Stimulated activated memory B cell treated with anti-CD40 and anti-IgM and Interleukin-4, amounts not matched to agents 10 μg/mL and 1 μg/mL and 100 μg/mL, for 72 hours (primary cell): ENCODE results near the gene CLIC1.
A peak's percentile ranks its signal among the peaks of the same experiment; 100 is the strongest.
"Not testable (repeated sequence)": the region's sequence is repeated elsewhere in the genome, so short reads cannot be mapped to it uniquely, and the experiment has no call there.

Source experiments
- ATAC-seq: fragments of 150-1000 bp; cut with Tn5 transposase; 2 replicates; pipeline ENCODE4 v1.10.0; 2021
- H3K27ac Mint-ChIP-seq: one replicate; pipeline ENCODE4 v1.8.0; 2022; ENCODE audit warnings: mild to moderate bottlenecking, mixed read lengths
- H3K27me3 Mint-ChIP-seq: one replicate; pipeline ENCODE4 v1.8.0; 2022; ENCODE audit warnings: mixed read lengths
- H3K36me3 Mint-ChIP-seq: one replicate; pipeline ENCODE4 v1.8.0; 2022; ENCODE audit warnings: mixed read lengths
- H3K4me1 Mint-ChIP-seq: one replicate; pipeline ENCODE4 v1.8.0; 2022; ENCODE audit warnings: mixed read lengths
- H3K4me3 Mint-ChIP-seq: one replicate; pipeline ENCODE4 v1.8.0; 2022; ENCODE audit warnings: mild to moderate bottlenecking, moderate library complexity, mixed read lengths
- H3K9me3 Mint-ChIP-seq: one replicate; pipeline ENCODE4 v1.8.0; 2022; ENCODE audit warnings: mixed read lengths

The CLIC1 gene

DNA sequence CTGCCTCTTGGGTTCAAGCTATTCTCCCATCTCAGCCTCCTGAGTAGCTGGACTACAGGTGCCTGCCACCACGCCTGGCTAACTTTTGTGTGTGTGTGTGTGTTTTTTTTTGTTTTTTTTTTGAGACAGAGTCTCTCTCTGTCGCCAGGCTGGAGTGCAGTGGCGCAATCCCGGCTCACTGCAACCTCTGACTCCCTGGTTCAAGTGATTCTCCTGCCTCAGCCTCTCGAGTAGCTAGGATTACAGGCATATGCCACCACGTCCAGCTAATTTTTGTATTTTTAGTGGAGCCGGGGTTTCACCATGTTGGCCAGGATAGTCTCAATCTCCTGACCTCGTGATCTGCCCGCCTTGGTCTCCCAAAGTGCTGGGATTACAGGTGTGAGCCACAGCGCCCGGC, 27.2 kb downstream of the CLIC1 start:
- peaks cover 23% of the 10 kb centered on the region for H3K4me1 Mint-ChIP-seq
- H3K27ac Mint-ChIP-seq, H3K4me3 Mint-ChIP-seq, H3K36me3 Mint-ChIP-seq, ATAC-seq, H3K9me3 Mint-ChIP-seq, H3K27me3 Mint-ChIP-seq: not testable (repeated sequence)

GRCh38 chr6:31708224-31708623, 28.1 kb downstream of the CLIC1 start:
- Mint-ChIP-seq H3K27me3 (no peaks in the 10 kb centered on the region), H3K36me3 (no peaks in the 10 kb centered on the region), H3K4me1 (peaks cover 23% of the 10 kb centered on the region), H3K9me3 (no peaks in the 10 kb centered on the region), H3K4me3 (no peak overlapping the region), H3K27ac (no peak overlapping the region)
- ATAC-seq = no peak

DNA sequence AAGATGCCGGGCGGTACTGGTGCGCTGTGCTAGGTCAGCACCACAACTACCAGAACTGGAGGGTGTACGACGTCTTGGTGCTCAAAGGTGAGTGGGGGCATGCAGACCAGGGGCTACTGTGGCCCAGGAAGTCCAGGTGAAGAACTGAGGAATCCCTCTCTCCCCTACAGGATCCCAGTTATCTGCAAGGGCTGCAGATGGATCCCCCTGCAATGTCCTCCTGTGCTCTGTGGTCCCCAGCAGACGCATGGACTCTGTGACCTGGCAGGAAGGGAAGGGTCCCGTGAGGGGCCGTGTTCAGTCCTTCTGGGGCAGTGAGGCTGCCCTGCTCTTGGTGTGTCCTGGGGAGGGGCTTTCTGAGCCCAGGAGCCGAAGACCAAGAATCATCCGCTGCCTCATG, 28.6 kb downstream of the CLIC1 start:
- H3K9me3 Mint-ChIP-seq = no peaks in the 10 kb centered on the region
- no peak for ATAC-seq
- H3K27me3 Mint-ChIP-seq = no peaks in the 10 kb centered on the region
- H3K4me1 Mint-ChIP-seq = peaks cover 23% of the 10 kb centered on the region
- no peaks in the 10 kb centered on the region for H3K36me3 Mint-ChIP-seq
- no peak overlapping the region for H3K27ac Mint-ChIP-seq
- H3K4me3 Mint-ChIP-seq = no peak overlapping the region

GRCh38 chr6:31706599-31706998, 29.7 kb downstream of the CLIC1 start, which contains the start of gene LY6G6F:
Gene LY6G6F, plus strand, starts transcription at chr6:31706866. Its CDS starts 41 bp downstream, at chr6:31706907.
- Mint-ChIP-seq H3K27me3 (no peaks in the 10 kb centered on the region), H3K27ac (no peak within 1 kb of the TSS), H3K9me3 (no peaks in the 10 kb centered on the region), H3K4me1 (peaks cover 23% of the 10 kb centered on the region), H3K36me3 (no peaks in the 10 kb centered on the region), H3K4me3 (no peak within 1 kb of the TSS)
- no peak for ATAC-seq

DNA sequence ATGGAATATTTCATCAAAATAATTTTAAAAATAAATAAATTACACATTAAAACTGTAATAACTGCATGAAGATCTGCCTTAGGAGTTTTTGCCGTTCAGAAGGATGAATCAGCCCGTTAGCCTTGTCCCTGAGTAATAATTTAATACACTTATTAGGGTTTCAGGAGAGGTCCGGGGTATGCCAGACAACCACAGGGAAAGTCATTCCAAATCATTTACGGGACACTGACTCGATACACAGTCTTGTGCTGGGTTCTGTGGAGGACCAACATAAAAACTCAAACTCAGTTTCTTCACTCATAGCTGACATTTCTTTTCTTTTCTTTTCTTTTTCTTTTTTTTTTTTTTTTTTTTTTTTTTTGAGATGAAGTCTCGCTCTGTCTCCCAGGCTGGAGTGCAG, 30.4 kb downstream of the CLIC1 start:
- Mint-ChIP-seq H3K36me3 (no peaks in the 10 kb centered on the region), H3K9me3 (no peaks in the 10 kb centered on the region), H3K27ac (no peak overlapping the region), H3K4me1 (peaks cover 24% of the 10 kb centered on the region), H3K27me3 (no peaks in the 10 kb centered on the region), H3K4me3 (no peak overlapping the region)
- no peak for ATAC-seq

DNA sequence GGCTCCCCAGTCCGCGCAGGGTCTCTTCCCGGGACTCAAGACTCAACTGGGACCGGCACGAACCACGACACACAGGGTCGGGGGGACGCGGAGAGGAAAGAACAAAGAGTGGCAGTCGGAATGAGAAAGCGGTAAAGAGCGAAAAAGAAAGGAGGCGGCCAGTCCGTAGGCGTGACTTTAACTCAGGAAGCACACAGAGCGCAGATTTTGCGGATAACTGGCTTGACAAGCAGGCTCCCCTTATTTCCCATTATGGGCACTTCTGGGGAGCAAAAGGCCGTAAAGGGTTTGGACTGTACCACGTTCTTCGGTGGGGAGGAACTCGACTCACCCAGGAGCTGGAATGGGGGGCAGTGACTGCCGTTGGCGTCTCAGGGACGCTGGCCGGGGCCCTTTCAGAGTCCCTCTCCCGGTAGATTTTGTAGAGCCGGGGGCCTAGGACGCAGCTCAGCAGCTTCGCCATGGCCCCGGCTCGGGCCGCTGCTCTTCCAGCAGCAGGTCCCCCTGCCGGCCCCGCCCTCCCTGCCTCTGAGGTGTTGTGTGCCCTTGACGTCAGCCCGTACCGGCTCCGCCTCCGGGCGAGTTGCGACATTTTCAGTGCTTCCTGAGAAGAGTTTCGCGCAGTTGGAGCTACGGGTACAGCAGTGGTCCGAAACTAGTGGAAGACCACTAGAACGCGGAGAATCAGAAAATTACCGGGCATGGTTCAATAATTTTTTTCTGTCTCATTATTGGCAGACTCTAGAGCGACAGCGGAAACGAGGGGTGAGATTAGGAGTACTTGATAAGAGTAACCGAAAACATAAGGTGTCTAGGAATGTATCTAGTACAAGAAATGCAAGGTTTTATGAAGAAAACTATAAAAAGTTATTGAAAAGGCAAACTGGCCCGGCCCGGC, 33.3 kb downstream of the CLIC1 start, which contains the start of gene ABHD16A:
Gene ABHD16A, minus strand, starts transcription at position 506 of the 898 bp plus-strand sequence. Its CDS starts 43 bp downstream, at position 463.
- H3K27ac Mint-ChIP-seq = peak within 1 kb of the TSS; percentile 96
- H3K4me1 Mint-ChIP-seq = peaks cover 20% of the 10 kb centered on the region
- no peaks in the 10 kb centered on the region for H3K27me3 Mint-ChIP-seq
- no peaks in the 10 kb centered on the region for H3K36me3 Mint-ChIP-seq
- peak within 1 kb of the TSS; percentile 100 for H3K4me3 Mint-ChIP-seq
- peak; percentile 99 for ATAC-seq
- H3K9me3 Mint-ChIP-seq = no peaks in the 10 kb centered on the region

DNA sequence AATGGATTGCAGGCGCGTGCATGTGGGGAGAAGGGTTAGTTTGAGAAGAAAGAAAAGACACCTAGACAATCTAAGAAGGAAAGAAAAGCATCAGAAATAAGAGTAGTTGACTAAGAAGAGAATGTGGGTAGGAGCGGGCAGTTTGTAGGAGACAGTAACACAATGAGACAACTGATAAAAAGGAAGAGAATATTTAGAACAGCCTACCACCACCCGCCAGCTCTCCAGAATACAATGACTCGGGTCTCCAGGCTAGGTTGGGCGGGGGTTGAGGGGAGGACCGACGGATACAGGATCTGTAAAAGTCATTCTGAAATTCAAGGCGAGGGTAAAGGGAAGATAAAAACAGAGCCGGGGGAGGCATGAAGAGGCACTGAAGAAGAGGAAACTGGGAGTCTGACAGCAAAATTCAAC, 33.9 kb downstream of the CLIC1 start:
- Mint-ChIP-seq H3K36me3 (peaks cover 5% of the 10 kb centered on the region), H3K4me1 (peaks cover 27% of the 10 kb centered on the region), H3K9me3 (no peaks in the 10 kb centered on the region), H3K27me3 (no peaks in the 10 kb centered on the region), H3K4me3 (peak overlapping the region; percentile 100), H3K27ac (peak overlapping the region; percentile 96)
- ATAC-seq = peak; percentile 4

- H3K4me3 Mint-ChIP-seq = peak overlapping the region; percentile 100
- H3K27ac Mint-ChIP-seq = peak overlapping the region; percentile 96
- no peaks in the 10 kb centered on the region for H3K9me3 Mint-ChIP-seq
- H3K36me3 Mint-ChIP-seq = peaks cover 10% of the 10 kb centered on the region
- no peak for ATAC-seq
- peaks cover 30% of the 10 kb centered on the region for H3K4me1 Mint-ChIP-seq
- no peaks in the 10 kb centered on the region for H3K27me3 Mint-ChIP-seq
These were observed 34.5 kb downstream of the CLIC1 start for GRCh38 chr6:31701666-31702404.

GRCh38 chr6:31700740-31701401, 35.5 kb downstream of the CLIC1 start:
- H3K4me1 Mint-ChIP-seq = peaks cover 30% of the 10 kb centered on the region

GRCh38 chr6:31697555-31697954, 38.8 kb downstream of the CLIC1 start:
- peaks cover 33% of the 10 kb centered on the region for H3K4me1 Mint-ChIP-seq
- H3K9me3 Mint-ChIP-seq = no peaks in the 10 kb centered on the region
- no peak overlapping the region for H3K4me3 Mint-ChIP-seq
- peaks cover 24% of the 10 kb centered on the region for H3K36me3 Mint-ChIP-seq
- H3K27ac Mint-ChIP-seq = peak overlapping the region; percentile 23
- no peaks in the 10 kb centered on the region for H3K27me3 Mint-ChIP-seq
- ATAC-seq = no peak

More at GRCh38 chr6:31700740-31701401, 35.5 kb downstream of the CLIC1 start:
- H3K36me3 Mint-ChIP-seq = peaks cover 17% of the 10 kb centered on the region
- H3K4me3 Mint-ChIP-seq = no peak overlapping the region
- H3K27ac Mint-ChIP-seq = peak overlapping the region; percentile 96
- no peak for ATAC-seq
- no peaks in the 10 kb centered on the region for H3K9me3 Mint-ChIP-seq
- no peaks in the 10 kb centered on the region for H3K27me3 Mint-ChIP-seq

DNA sequence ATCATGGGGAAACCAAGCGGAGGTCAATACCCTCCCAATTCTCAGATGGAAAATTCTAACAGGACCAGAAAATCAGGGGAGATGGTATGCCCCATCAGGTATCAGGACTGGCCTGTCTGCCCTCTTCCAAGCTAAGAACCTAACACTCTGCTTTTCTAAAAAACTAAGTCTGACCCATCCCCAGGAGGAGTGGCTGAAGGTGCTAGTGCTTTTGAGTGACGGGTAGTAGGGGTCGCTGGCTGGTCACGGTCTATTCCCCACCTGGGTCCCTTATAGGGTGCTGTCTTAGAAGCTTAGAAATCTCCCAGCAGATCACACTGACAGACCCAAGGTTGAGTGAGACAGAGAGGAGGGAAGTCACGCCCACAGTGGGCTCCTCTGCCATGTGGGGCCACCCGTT, 42.8 kb downstream of the CLIC1 start:
- peaks cover 55% of the 10 kb centered on the region for H3K36me3 Mint-ChIP-seq
- no peaks in the 10 kb centered on the region for H3K27me3 Mint-ChIP-seq
- H3K9me3 Mint-ChIP-seq = no peaks in the 10 kb centered on the region
- H3K4me3 Mint-ChIP-seq = no peak overlapping the region
- H3K4me1 Mint-ChIP-seq = peaks cover 37% of the 10 kb centered on the region
- ATAC-seq = no peak
- no peak overlapping the region for H3K27ac Mint-ChIP-seq

DNA sequence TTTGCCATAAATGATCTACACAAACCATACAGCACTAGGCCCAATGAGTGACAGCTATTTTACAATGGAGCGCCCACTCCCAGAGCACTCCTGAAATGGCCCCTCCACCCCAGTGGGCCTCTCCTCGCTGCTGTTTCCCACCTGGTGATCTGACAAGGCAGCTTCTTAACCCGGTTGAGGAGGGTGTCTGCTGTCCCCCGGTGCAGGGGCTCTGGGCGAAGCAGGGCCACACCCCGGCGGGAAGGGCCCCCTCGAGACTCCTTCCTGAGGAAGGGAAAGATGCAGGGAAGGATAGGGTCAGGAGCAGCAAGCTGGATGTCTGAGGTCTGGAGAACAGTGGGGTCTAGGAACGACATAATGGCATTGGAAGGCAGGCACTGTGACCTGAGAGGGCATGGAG, 43.4 kb downstream of the CLIC1 start:
- Mint-ChIP-seq H3K9me3 (no peaks in the 10 kb centered on the region), H3K27ac (no peak overlapping the region), H3K4me3 (no peak overlapping the region), H3K27me3 (no peaks in the 10 kb centered on the region), H3K4me1 (peaks cover 35% of the 10 kb centered on the region), H3K36me3 (peaks cover 57% of the 10 kb centered on the region)
- no peak for ATAC-seq

DNA sequence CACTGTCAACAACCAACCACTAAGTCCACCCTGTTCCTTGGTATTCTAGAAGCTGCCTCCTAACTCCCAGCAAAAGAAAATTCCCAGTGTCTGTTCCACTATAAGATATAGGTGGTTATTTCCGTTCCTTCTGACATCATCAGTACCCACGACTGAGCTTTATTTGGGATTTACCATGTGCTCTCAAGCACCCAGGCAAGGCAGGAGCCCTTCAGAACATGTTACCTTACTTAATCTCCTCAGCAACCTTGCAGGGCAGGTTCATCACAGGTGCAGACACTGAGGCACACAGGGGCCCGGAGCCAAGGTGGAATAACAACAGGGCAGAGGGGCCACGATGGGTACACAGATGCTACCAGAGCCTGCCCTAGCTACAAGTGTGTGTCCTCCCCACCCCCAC, 44.0 kb downstream of the CLIC1 start:
- H3K4me3 Mint-ChIP-seq = no peak overlapping the region
- no peaks in the 10 kb centered on the region for H3K9me3 Mint-ChIP-seq
- H3K4me1 Mint-ChIP-seq = peaks cover 30% of the 10 kb centered on the region
- H3K27ac Mint-ChIP-seq = no peak overlapping the region
- ATAC-seq = no peak
- peaks cover 57% of the 10 kb centered on the region for H3K36me3 Mint-ChIP-seq
- no peaks in the 10 kb centered on the region for H3K27me3 Mint-ChIP-seq

- peaks cover 54% of the 10 kb centered on the region for H3K36me3 Mint-ChIP-seq
- no peaks in the 10 kb centered on the region for H3K27me3 Mint-ChIP-seq
- H3K4me1 Mint-ChIP-seq = peaks cover 28% of the 10 kb centered on the region
- H3K4me3 Mint-ChIP-seq = no peak overlapping the region
- H3K27ac Mint-ChIP-seq = no peak overlapping the region
- ATAC-seq = no peak
- no peaks in the 10 kb centered on the region for H3K9me3 Mint-ChIP-seq
These were observed 44.7 kb downstream of the CLIC1 start for GRCh38 chr6:31691564-31692108.

GRCh38 chr6:31691078-31691463, 45.3 kb downstream of the CLIC1 start:
- Mint-ChIP-seq H3K27me3 (no peaks in the 10 kb centered on the region), H3K36me3 (peaks cover 54% of the 10 kb centered on the region), H3K4me1 (peaks cover 28% of the 10 kb centered on the region), H3K27ac (no peak overlapping the region), H3K9me3 (no peaks in the 10 kb centered on the region), H3K4me3 (no peak overlapping the region)
- ATAC-seq = no peak
